ENCODE data around the gene FOXP1.

FOXP1 gene

GRCh38 chr3:71414189-71414927 lies 169.2 kb downstream of the FOXP1 start:
- no peaks in the 10 kb centered on the region for H3K27me3 ChIP-seq (ENCODE audit: control insufficient read depth in 1 of 2, insufficient read depth in 2 of 2, low read length in 2 of 2)
- H3K9ac ChIP-seq (ENCODE audit: low read length): no peak overlapping the region
- H3K9me3 ChIP-seq (ENCODE audit: low read length): no peaks in the 10 kb centered on the region
- H3K36me3 ChIP-seq (ENCODE audit: insufficient read depth, low read length): no peaks in the 10 kb centered on the region
- no peak overlapping the region for H3K27ac ChIP-seq (ENCODE audit: low read depth, low read length)
- H3K4me1 ChIP-seq (ENCODE audit: insufficient read depth, low read length): peaks cover 10% of the 10 kb centered on the region
- no peak overlapping the region for H3K4me3 ChIP-seq (ENCODE audit: low read depth in 1 of 2, low read length in 2 of 2)

DNA sequence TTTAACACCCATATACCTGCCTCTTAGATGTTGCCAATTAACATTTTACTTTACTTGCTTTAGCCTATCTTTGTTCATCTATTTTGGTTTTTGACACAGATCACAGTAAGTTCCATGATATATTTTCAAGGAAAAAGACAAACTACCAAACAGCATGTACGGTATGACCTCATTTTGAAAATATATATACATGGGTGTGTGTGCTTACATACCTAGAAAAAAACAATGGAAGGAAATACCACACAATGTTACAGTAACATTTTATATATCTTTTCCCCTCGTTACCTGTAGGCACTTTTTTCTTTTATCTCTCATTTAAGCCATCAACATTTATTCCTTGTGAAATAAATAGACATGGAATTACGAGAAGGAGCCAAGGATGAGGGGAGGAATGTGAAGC lies 170.0 kb downstream of the FOXP1 start:
- Histone ChIP-seq H3K4me3 (ENCODE audit: low read depth in 1 of 2, low read length in 2 of 2) (no peak overlapping the region), H3K4me1 (ENCODE audit: insufficient read depth, low read length) (peaks cover 10% of the 10 kb centered on the region), H3K9ac (ENCODE audit: low read length) (no peak overlapping the region), H3K27me3 (ENCODE audit: control insufficient read depth in 1 of 2, insufficient read depth in 2 of 2, low read length in 2 of 2) (no peaks in the 10 kb centered on the region), H3K27ac (ENCODE audit: low read depth, low read length) (no peak overlapping the region), H3K9me3 (ENCODE audit: low read length) (no peaks in the 10 kb centered on the region), H3K36me3 (ENCODE audit: insufficient read depth, low read length) (no peaks in the 10 kb centered on the region)

DNA sequence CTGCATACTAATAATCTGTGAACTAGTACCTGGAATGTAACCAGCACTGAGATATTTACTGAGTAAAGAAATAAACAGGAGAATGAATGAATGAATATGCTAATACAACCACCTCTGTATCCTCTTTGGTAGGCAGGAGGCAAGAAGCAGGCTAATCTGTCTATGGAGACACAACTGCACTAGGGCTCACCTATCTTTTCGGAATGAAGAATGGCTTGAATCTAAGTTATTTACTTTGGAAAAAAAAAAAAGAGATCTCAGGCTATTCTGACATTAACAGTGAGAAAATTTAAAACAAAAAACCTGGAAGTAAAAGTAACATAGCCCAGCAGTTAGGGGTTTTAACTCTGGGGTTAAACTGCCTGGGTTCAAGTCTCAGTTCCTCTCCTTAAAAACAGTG lies 174.2 kb downstream of the FOXP1 start:
- H3K4me1 ChIP-seq (ENCODE audit: insufficient read depth, low read length): peaks cover 8% of the 10 kb centered on the region
- no peaks in the 10 kb centered on the region for H3K36me3 ChIP-seq (ENCODE audit: insufficient read depth, low read length)
- no peaks in the 10 kb centered on the region for H3K9me3 ChIP-seq (ENCODE audit: low read length)
- H3K27ac ChIP-seq (ENCODE audit: low read depth, low read length): no peak overlapping the region
- no peak overlapping the region for H3K9ac ChIP-seq (ENCODE audit: low read length)
- H3K27me3 ChIP-seq (ENCODE audit: control insufficient read depth in 1 of 2, insufficient read depth in 2 of 2, low read length in 2 of 2): no peaks in the 10 kb centered on the region
- H3K4me3 ChIP-seq (ENCODE audit: low read depth in 1 of 2, low read length in 2 of 2): no peak overlapping the region

GRCh38 chr3:71408903-71409302 lies 174.6 kb downstream of the FOXP1 start:
- no peaks in the 10 kb centered on the region for H3K9me3 ChIP-seq (ENCODE audit: low read length)
- H3K27ac ChIP-seq (ENCODE audit: low read depth, low read length): no peak overlapping the region
- no peak overlapping the region for H3K9ac ChIP-seq (ENCODE audit: low read length)
- H3K36me3 ChIP-seq (ENCODE audit: insufficient read depth, low read length): no peaks in the 10 kb centered on the region
- H3K4me3 ChIP-seq (ENCODE audit: low read depth in 1 of 2, low read length in 2 of 2): no peak overlapping the region
- H3K27me3 ChIP-seq (ENCODE audit: control insufficient read depth in 1 of 2, insufficient read depth in 2 of 2, low read length in 2 of 2): no peaks in the 10 kb centered on the region
- peaks cover 4% of the 10 kb centered on the region for H3K4me1 ChIP-seq (ENCODE audit: insufficient read depth, low read length)

DNA sequence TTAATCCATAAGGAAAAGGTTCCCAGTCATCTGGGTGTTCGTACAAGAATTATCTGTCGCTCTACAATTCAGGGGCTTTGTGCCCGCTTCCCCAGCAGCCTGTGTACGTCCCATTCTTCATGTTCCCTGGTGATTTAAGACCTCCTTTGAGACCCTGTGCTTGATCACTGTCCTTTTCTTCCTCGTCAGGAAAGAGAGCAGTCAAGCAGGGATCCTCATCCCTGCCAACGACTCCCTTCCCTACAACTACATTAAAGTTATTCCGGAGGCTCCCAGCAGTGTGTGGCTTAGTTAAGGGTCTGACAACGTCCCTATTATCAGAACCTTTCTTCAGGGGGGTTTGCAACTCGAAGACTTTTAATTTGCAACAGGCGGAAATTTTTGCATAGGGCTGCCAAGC lies 175.7 kb downstream of the FOXP1 start:
- no peaks in the 10 kb centered on the region for H3K36me3 ChIP-seq (ENCODE audit: insufficient read depth, low read length)
- H3K4me1 ChIP-seq (ENCODE audit: insufficient read depth, low read length): no peaks in the 10 kb centered on the region
- H3K27ac ChIP-seq (ENCODE audit: low read depth, low read length): no peak overlapping the region
- no peaks in the 10 kb centered on the region for H3K9me3 ChIP-seq (ENCODE audit: low read length)
- H3K9ac ChIP-seq (ENCODE audit: low read length): no peak overlapping the region
- H3K4me3 ChIP-seq (ENCODE audit: low read depth in 1 of 2, low read length in 2 of 2): no peak overlapping the region
- H3K27me3 ChIP-seq (ENCODE audit: control insufficient read depth in 1 of 2, insufficient read depth in 2 of 2, low read length in 2 of 2): no peaks in the 10 kb centered on the region

DNA sequence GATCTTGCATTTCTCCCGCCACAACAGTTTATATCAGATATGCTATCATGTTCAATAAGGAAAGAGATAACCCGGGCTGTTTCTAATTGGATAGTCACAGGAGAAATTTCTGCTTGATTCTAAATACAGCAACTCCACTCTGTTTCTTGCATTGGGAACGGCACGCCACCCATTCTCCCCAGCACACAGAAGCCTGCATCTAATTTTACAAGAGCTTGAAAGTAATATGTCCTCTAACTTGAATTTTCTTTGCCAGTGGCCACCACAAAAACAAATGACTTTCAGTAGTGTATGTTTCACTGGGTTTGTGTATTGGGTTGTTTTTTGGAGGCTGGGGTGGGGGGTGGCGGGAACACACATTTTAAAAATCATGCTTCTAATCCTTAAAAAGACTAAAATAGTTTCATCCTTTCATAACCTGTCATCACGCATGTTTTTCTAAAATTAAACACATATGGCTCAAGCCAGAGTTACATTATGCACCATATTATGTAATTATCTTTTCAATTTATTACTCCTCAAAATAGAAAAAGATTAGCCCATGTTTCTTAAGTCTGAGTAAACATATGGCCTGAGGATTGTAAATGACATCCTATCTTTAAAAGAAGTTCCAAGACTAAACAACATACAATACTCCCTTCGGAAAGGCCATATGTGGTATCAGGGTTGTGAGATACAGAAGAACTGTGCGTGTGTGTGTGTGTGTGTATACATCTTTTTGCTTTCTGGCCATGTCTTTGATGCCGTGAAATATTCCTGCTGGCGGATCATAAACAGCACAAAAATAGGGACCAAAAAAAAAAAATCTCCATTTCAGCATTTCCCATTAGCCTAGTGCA lies 176.3 kb downstream of the FOXP1 start:
- Histone ChIP-seq H3K9me3 (ENCODE audit: low read length) (no peaks in the 10 kb centered on the region), H3K4me1 (ENCODE audit: insufficient read depth, low read length) (no peaks in the 10 kb centered on the region), H3K36me3 (ENCODE audit: insufficient read depth, low read length) (no peaks in the 10 kb centered on the region), H3K27ac (ENCODE audit: low read depth, low read length) (no peak overlapping the region), H3K27me3 (ENCODE audit: control insufficient read depth in 1 of 2, insufficient read depth in 2 of 2, low read length in 2 of 2) (no peaks in the 10 kb centered on the region), H3K4me3 (ENCODE audit: low read depth in 1 of 2, low read length in 2 of 2) (no peak overlapping the region), H3K9ac (ENCODE audit: low read length) (no peak overlapping the region)

DNA sequence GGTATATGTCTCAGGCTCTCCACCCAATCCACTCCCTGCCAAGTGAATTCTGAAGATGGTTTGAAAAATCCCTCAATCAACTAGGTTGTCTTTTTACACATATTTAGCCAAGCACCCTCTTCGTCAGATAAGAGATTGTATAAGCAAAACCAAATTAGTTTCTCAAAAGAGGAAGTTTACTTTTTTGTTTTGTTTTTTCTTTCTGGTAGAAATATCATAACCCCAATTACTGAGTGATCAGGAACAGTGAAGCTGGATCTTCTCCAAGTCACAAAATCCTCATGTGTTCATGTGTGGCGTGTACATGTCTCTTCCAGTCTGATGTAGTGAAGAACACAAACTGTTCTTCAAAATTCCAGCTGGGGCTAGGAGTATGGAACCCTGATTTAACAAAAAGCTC lies 180.6 kb downstream of the FOXP1 start:
- Histone ChIP-seq H3K9ac (ENCODE audit: low read length) (no peak overlapping the region), H3K27ac (ENCODE audit: low read depth, low read length) (no peak overlapping the region), H3K4me3 (ENCODE audit: low read depth in 1 of 2, low read length in 2 of 2) (no peak overlapping the region), H3K36me3 (ENCODE audit: insufficient read depth, low read length) (no peaks in the 10 kb centered on the region), H3K4me1 (ENCODE audit: insufficient read depth, low read length) (peaks cover 13% of the 10 kb centered on the region), H3K27me3 (ENCODE audit: control insufficient read depth in 1 of 2, insufficient read depth in 2 of 2, low read length in 2 of 2) (no peaks in the 10 kb centered on the region), H3K9me3 (ENCODE audit: low read length) (no peaks in the 10 kb centered on the region)

DNA sequence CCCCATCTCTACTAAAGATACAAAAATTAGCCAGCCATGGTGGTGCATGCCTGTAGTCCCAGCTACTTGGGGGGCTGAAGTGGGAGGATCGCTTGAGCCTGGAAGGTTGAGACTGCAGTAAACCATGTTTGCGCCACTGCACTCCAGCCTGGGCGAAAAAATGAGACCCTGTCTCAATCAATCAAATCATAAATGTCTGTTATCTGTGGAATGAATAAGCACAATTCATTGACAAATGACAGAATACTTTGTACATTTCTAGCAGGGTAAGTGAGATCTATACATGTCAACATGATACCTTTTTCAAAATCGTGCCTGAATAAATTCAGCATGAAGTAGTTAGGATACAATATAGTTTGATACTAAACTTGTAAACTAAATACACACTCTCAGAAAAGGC lies 181.2 kb downstream of the FOXP1 start:
- Histone ChIP-seq H3K27me3 (ENCODE audit: control insufficient read depth in 1 of 2, insufficient read depth in 2 of 2, low read length in 2 of 2) (no peaks in the 10 kb centered on the region), H3K27ac (ENCODE audit: low read depth, low read length) (no peak overlapping the region), H3K9ac (ENCODE audit: low read length) (no peak overlapping the region), H3K36me3 (ENCODE audit: insufficient read depth, low read length) (no peaks in the 10 kb centered on the region), H3K4me1 (ENCODE audit: insufficient read depth, low read length) (peaks cover 19% of the 10 kb centered on the region), H3K9me3 (ENCODE audit: low read length) (no peaks in the 10 kb centered on the region), H3K4me3 (ENCODE audit: low read depth in 1 of 2, low read length in 2 of 2) (no peak overlapping the region)

DNA sequence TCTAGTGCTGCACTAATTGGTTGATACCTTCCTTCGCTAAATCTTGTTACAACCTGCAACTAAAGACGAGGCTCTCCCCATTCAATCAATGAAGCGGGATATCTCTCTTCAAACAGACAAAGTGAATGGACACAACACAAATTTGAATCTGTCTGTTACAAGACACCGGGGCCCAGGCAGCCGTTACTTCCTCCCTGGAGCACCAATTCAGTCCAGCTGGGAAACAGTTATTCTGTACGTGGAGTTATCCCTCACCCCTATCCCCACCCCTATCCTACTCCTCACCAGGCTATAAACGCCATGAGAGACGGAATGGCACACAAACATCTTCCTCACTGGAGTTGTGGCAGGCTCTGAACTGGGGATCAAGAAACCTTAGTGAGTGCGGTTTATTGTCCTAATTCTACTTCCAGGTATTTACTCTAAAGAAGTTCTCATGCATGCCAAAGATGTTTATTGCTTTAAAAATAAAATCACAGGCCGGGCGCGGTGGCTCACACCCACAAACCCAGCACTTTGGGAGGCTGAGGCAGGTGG lies 181.8 kb downstream of the FOXP1 start:
- no peak overlapping the region for H3K27ac ChIP-seq (ENCODE audit: low read depth, low read length)
- H3K36me3 ChIP-seq (ENCODE audit: insufficient read depth, low read length): no peaks in the 10 kb centered on the region
- H3K9me3 ChIP-seq (ENCODE audit: low read length): no peaks in the 10 kb centered on the region
- no peak overlapping the region for H3K9ac ChIP-seq (ENCODE audit: low read length)
- no peaks in the 10 kb centered on the region for H3K27me3 ChIP-seq (ENCODE audit: control insufficient read depth in 1 of 2, insufficient read depth in 2 of 2, low read length in 2 of 2)
- no peak overlapping the region for H3K4me3 ChIP-seq (ENCODE audit: low read depth in 1 of 2, low read length in 2 of 2)
- peaks cover 21% of the 10 kb centered on the region for H3K4me1 ChIP-seq (ENCODE audit: insufficient read depth, low read length)

- no peaks in the 10 kb centered on the region for H3K27me3 ChIP-seq (ENCODE audit: control insufficient read depth in 1 of 2, insufficient read depth in 2 of 2, low read length in 2 of 2)
- H3K9ac ChIP-seq (ENCODE audit: low read length): no peak overlapping the region
- no peaks in the 10 kb centered on the region for H3K9me3 ChIP-seq (ENCODE audit: low read length)
- no peak overlapping the region for H3K27ac ChIP-seq (ENCODE audit: low read depth, low read length)
- H3K36me3 ChIP-seq (ENCODE audit: insufficient read depth, low read length): no peaks in the 10 kb centered on the region
- peaks cover 27% of the 10 kb centered on the region for H3K4me1 ChIP-seq (ENCODE audit: insufficient read depth, low read length)
- H3K4me3 ChIP-seq (ENCODE audit: low read depth in 1 of 2, low read length in 2 of 2): no peak overlapping the region
Observed at GRCh38 chr3:71400986-71401451, 182.5 kb downstream of the FOXP1 start.

DNA sequence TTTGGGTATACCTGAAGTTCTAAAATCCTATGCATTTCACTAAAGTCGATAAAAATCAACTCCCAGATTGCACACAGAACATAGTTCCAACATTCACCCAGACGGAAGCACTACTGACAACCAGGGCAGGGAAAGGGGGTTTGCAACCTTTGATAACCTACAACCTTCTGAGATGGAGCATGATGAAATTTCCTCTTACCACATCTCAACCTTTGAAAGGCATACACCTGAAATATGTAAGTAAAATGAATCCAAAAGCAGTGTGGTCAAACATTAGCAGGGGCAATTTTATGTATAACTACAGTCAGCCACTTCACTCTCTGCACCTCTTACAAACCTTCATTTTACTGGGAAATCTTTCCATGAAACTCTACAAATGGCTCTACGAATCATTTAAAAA lies 184.1 kb downstream of the FOXP1 start:
- H3K9ac ChIP-seq (ENCODE audit: low read length): no peak overlapping the region
- H3K4me1 ChIP-seq (ENCODE audit: insufficient read depth, low read length): peaks cover 30% of the 10 kb centered on the region

More for the DNA sequence above, 184.1 kb downstream of the FOXP1 start:
- no peak overlapping the region for H3K4me3 ChIP-seq (ENCODE audit: low read depth in 1 of 2, low read length in 2 of 2)
- H3K9me3 ChIP-seq (ENCODE audit: low read length): no peaks in the 10 kb centered on the region
- H3K36me3 ChIP-seq (ENCODE audit: insufficient read depth, low read length): no peaks in the 10 kb centered on the region
- no peaks in the 10 kb centered on the region for H3K27me3 ChIP-seq (ENCODE audit: control insufficient read depth in 1 of 2, insufficient read depth in 2 of 2, low read length in 2 of 2)
- H3K27ac ChIP-seq (ENCODE audit: low read depth, low read length): no peak overlapping the region
